WI38 (cell line): ENCODE measurements around the gene KCNK4.

Experiments used
- H3K4me3 ChIP-seq: 2 replicates; pipeline ENCODE4 v1.5.1; 2011; ENCODE audit warnings: low read depth, mild to moderate bottlenecking, control low read depth, low read length
- CTCF ChIP-seq: IDR thresholded peaks from 2 replicates; pipeline ENCODE4 v1.5.1; 2012; ENCODE audit warnings: low read depth, mild to moderate bottlenecking, control low read depth, low read length

The KCNK4 gene

DNA sequence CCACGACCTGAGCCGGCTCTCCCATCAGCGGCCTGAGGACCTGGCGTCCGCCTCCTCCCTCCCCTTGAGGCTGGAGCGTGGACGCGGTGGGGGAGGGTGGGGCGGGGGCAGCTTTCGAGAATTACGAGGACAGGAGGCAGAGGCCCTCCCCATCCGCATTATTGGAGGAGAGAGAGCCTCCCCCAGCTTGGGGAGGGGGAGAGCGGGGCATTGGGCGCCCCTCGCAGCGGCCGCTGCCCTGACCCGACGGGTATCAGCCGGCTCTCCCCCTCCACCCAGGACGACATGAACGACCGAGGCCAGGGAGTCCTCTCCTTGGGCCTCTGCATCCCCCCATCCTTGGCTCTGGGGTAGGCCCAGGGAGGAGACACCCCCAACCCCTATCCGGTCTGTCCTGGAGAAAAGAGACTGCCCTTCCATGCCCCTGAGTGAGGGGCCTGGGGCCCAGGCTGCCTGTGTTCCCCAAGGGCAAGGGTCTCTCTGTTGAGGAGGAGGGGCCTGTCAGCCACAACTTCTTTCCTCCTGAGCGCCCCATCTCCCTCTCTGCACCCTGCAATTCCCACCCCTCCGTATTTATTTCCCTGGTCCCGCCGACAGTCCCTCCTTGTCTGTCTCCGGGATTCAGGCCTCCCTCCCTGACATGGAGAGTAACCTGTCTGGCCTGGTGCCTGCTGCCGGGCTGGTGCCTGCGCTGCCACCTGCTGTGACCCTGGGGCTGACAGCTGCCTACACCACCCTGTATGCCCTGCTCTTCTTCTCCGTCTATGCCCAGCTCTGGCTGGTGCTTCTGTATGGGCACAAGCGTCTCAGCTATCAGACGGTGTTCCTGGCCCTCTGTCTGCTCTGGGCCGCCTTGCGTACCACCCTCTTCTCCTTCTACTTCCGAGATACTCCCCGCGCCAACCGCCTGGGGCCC is 5.0 kb upstream of the KCNK4 start:
- no peak for TF ChIP-seq CTCF
- peak overlapping the region; percentile 78 for H3K4me3 ChIP-seq

- no peak for TF ChIP-seq CTCF
- no peak overlapping the region for H3K4me3 ChIP-seq
Measured at GRCh38 chr11:64286801-64287159, 4.3 kb upstream of the KCNK4 start.

GRCh38 chr11:64287676-64288352 is 3.3 kb upstream of the KCNK4 start:
- no peak for TF ChIP-seq CTCF
- no peak overlapping the region for H3K4me3 ChIP-seq

GRCh38 chr11:64288353-64288750 is 2.8 kb upstream of the KCNK4 start:
- TF ChIP-seq CTCF: no peak
- no peak overlapping the region for H3K4me3 ChIP-seq

DNA sequence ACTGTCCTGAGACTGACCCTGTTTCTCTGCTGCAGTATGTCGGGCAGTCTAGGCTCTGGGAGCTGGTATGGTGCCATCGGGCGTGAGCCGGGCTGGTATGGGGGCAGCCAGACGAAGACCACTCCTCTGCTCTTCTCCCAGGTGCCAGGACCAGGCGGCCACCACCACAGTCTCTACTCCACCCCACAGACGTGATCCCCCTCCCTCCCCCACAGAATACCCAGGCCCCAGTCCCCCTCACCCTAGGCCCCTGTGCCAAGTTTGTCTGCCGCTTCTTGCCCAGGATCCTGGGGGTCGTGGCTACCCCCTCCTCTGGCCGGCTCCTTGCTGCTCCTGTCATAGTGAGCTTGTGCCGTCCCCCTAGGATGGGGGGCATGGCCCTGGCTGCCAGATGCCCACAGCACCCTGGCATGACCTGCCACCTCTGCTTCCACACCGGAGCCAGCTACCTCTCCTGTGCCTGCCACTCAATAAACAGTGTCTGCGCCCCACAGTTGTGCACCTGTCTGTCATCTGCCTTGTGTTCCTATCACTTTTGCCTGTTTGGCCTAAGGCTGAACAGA is 2.0 kb upstream of the KCNK4 start:
- TF ChIP-seq CTCF: no peak
- H3K4me3 ChIP-seq: no peak overlapping the region

DNA sequence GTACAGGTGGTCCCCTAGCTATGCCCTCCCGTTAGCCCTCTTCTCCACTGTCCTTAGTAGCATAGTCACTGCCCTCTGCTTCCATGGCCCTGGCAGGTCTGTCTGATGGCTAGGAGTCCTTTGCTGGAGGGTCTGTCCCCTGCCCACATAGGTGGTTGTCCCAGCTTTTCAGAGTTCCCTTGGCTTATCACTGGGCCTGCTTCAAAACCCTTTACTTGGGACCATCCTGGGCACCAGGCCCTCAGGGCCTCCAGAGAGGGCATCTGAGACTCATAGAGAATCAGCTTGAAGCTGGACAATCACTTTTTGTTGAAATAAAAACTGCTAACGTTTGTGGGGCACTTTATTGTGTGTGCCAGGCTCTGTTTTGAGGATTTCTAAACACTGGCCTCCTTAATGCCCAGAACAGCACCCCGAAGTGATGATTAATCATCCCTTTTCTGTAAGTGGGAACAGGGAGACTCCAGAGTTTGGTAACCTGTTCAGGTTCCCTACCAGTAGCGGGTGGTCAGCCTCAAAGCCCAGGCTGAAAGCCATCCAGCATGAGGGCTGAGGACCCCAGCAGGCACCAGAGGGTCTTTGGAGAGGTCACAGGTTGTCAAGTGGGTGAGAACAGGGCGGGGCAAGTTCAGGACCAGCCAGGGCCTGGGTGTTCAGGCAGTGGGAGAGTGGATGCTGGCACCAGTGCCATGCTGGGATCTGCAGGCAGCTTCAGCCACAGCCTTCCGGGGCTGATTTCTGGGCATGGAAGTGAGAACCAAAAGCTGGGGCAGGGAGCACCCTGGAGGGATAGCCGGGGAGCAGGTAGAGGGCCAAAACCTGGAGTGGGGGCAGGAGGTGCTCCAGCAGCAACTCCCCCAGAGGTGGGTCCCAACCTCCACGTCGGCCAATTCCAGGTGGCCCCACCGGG is 495 bp upstream of the KCNK4 start:
- H3K4me3 ChIP-seq: no peak overlapping the region
- TF ChIP-seq CTCF: no peak
